ENCODE measurements around the gene TBKBP1.

Gene TBKBP1

GRCh38 chr17:47714773-47715396 lies 20.9 kb downstream of the TBKBP1 start:
- no peak for DNase-seq

- no peak for DNase-seq
These were observed 21.8 kb downstream of the TBKBP1 start for GRCh38 chr17:47715669-47716325.

DNA sequence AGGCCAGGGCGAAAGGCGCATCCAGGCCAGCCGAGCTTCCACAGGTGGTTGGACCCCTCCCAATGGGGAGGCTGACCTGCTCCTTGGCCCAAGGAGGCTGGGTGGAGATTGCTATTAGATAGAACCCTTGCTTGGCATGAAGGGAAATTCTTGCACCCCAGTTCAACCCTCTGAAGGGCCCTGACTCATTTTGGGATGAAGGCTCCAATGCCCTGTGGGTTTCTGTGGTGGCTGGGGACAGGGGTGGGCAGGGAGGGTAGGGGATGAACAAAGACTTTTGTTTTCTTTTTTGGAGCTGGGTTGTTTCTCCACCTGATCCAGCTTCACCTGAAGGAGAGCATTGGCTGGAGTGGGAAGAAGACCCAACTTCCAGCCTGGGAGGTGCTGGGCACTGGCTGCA lies 22.4 kb downstream of the TBKBP1 start:
- no peak for DNase-seq

DNA sequence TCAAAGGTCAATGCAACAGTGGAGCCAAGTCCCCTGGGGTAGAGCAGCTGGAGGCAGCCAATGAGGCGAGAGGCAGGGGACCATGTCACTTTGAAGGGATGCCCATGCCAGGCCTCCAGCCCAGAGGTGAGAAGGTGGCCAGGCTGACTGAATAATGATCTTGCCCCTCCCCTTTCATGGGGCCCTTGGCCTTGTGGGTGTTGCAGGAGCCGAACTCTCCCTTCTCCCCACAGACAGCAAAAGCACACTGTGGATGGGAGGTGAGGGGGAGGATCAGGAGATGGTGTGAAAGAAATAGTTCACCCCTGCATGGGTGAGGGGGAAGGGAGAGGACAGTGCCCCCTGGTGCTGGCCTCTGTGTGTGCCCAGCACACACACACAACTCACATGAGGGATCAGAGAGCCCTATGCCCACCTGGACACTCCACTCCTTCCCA lies 23.3 kb downstream of the TBKBP1 start:
- DNase-seq = no peak

DNA sequence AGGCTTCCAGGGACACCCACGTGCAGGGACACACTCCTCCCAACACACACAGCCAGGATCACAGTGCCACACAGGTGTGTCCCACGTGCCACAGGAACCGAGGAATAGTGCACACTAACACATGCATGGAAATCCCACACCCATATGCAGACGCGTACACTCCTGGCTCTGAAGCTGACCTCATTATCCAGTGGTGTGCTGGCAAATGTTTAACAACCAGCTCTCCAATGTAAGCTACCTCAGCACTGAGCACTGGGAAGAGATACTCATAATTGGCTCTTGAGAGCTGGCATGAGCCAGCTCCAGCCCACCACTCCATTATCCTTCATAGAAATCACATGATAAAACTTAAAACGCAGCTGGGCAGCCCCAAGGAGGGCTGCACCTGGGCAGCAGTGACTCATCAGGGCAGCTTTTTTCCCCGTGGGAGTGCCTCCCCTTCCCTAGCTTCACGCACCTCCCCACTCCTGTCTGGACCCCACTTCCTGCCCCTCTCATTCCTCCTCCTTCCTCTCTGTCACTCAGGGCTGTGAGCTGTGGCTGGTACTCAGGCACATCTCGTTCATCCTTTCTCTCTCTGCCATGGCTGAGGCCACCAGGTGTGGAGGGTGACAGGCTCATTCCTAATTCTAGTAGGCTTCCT lies 24.1 kb downstream of the TBKBP1 start:
- DNase-seq = no peak

- no peak for DNase-seq
These were observed 24.9 kb downstream of the TBKBP1 start for GRCh38 chr17:47718634-47719405.

- no peak for DNase-seq
These were observed 25.6 kb downstream of the TBKBP1 start for GRCh38 chr17:47719411-47720152.

DNA sequence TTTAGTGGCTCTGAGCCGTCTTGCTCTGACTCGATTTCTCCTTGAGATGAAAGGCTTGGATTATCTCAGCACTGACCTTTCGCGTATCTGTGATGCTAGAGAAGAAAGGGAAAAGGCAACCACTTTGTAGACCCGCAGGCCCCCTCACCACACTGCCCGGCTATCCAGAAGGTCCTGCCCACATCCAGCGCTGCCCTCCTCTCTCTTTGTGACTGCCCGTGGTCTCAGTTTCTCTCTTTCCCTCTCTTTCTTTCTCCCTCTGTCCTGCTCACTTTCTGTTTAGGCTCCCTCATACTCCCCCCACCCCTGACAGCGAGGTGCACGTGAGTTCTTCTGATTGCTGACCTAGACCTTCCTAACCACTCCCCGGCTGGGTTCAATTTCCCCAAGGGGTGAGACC lies 26.2 kb downstream of the TBKBP1 start:
- no peak for DNase-seq

DNA sequence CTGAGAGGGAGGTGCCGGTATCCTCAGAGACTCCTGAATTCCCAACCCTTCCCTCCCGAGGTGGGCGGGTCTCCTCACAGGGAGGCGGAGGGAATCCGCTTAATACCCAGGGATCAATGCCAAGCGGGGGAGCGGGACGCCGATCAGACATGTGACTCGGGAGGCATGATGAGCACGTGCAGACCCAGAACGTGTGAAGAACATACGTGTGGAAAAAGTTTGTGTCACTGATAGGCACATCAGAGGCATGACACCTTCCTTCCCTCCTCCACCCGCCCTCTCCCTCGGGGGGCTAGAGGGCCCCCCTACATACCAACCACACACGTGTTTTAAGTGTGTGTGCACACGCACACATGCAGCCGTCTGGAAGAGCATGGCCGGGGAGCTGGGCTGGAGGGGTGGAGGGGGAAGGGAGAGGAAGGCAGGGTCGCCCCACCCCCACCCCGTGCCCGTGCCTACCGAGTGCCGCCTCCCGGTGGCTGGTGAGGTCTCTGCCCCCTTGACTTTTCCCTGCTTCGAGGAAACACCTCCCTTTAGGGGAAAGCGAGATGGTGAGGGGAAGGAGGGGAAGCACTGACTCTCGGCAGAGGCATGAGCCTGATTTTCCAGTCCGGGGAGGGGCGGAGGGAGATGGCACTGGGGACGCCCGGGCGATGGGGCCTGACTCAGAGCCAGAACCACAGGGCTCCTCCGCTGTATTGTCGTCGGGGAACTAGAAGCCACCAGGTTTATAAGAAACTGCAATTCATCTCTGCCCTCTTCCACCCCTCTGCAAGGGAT lies 27.0 kb downstream of the TBKBP1 start:
- no peak for DNase-seq

DNA sequence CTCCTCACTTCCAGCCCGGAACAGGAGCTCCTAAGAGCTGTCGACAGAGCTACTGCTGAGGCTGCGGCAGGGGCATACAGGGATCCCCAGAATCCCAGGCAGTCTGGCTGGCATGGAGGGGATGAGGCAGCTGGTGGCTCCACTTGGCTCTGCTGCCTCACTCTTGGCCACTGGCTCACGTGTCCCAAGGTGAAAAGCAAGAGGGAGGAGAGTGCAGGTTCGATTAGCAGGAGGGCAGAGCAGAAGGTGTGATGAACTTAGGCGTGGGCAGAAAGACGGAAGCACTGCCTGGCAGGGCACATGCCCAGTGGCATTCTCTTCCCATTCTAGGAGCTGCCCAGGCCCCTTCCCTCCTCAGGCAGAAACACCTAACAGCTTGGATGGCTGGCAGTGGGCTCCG lies 27.8 kb downstream of the TBKBP1 start:
- DNase-seq = no peak

GRCh38 chr17:47724705-47725104 lies 30.7 kb downstream of the TBKBP1 start:
- no peak for DNase-seq

GRCh38 chr17:47725446-47726111 lies 31.6 kb downstream of the TBKBP1 start:
- no peak for DNase-seq

DNA sequence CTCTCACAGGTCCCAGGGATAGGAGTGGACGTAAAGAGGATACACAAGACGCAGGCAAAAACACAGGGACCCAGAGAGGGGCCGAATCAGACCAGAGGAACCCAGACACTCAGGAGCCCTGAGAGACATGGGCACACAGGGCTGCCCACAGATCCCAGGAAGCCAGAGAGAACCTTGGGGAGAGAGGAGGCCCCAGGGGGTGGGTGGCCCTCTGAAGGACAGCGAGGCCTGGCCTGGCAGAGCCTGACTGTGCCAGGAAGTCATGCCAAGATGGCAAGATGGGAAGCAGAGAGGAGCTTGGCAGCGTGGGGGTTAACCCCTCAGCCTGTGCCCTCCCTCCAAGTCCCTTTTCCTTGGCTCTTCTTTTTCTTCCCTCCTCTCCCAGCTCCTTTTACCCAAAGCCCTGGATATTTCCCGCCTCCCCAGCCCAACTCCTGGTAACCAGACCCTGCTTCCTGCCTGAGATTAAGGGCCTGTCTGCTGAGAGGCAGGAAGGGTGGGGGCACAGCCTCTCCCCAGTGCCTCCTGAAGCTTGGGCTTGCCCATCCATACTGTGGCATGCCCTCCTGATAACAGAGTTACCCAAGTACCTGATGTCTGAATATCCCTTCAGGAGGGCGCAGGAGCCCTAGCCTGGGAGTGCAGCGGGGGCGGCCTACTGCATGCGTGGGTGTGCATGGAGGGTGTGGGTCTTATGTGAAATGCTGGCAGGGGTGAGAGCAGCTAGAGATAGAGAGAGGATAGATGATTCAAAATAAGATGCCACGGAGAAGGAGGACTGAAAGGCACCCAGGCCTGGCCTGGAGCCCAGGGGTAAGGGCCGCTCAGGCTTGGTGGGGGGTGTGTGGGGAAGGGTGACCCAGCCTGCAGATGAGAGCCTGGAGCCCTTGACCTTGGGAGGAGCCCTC lies 33.1 kb downstream of the TBKBP1 start:
- DNase-seq = no peak

GRCh38 chr17:47727704-47728036 lies 33.7 kb downstream of the TBKBP1 start:
- DNase-seq = peak in 1 of 2 experiments; percentile 36

GRCh38 chr17:47728214-47728877 lies 34.4 kb downstream of the TBKBP1 start:
- DNase-seq = no peak

DNA sequence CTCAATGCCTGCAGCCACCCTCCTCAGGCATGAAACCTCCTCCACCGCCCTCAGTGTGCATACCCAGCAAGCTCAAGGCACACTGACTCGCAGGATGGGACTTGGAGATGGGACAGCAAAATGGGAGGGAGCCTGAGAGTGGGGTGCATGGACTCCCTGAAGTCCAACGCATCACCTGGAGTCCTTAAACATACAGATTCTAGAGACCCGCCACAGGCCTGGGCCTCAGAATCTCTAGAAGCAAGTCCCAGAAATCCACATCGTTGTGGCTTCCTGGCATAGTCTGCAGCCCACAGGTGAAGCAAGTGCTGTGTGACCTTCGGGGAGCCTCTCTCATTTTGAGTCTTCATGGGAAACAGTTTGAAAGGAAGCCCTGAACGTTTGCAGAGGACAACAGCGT lies 35.5 kb downstream of the TBKBP1 start:
- DNase-seq = no peak

GRCh38 chr17:47730681-47731080 lies 36.7 kb downstream of the TBKBP1 start:
- DNase-seq = no peak

DNA sequence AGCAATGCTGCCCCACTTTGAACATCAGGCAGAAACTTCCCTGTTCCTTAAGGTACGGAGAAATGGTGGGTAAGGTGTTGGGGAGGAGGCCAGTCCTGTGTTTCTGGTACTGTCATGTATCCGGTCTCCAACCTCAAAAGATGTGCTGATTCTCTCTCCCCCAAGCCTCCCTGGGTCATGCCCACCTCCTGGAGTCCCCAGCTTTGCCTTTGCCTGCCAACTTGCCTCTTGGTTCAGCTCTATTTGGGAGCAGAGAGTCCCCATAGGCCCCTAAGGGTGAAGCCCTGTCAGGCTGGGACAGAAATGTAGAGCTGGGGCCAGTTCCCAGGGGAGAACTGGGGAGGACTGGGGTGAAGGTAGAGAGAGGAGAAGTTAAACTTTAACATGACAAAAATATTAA lies 37.4 kb downstream of the TBKBP1 start:
- DNase-seq = no peak

DNA sequence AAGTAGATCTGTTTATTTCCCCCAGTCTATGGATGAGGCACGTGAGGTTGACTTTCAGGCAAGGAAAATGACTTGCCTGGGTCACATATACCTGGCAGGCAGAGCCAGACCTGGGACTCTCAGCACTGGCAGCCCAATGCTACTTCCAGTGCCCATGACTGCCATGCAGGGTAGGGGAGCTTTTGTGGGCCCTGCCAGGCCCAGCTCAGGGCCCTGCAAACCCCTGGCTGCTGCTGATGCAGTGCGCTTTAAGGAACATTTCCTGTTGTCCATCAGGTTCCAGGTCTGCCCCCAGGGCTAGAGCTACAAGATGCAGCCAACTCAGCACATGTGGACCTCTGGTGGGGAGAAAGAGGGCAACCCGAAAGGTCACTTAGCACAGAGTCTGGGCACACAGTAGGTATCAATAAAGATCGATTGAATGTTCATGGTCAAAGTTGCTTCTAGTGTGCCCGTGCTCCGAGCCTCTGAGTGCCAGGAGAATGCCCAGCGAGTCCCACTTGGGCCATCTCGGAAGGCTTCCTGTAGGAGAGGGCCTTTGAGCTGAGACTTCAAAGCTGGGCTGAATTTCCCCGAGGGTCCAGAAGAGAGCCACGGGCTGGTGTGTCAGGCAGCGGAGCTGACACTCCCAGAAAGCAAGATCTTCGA lies 38.6 kb downstream of the TBKBP1 start:
- DNase-seq = no peak
